Measurements from ENCODE around the gene HOXA4. TPM values are rescaled to one million over a fixed set of nuclear protein-coding genes. Genes with fewer than 3 reads are reported as not detected.

Gene HOXA4
- polyA plus RNA-seq, 4 donors: 20.4 to 24.3 (median 23.3) TPM

- no peak for DNase-seq (ENCODE audit: low read depth in 4 of 4, low spot score in 3 of 4)
Observed at GRCh38 chr7:27122077-27122910, 8.3 kb downstream of the HOXA4 start.

DNA sequence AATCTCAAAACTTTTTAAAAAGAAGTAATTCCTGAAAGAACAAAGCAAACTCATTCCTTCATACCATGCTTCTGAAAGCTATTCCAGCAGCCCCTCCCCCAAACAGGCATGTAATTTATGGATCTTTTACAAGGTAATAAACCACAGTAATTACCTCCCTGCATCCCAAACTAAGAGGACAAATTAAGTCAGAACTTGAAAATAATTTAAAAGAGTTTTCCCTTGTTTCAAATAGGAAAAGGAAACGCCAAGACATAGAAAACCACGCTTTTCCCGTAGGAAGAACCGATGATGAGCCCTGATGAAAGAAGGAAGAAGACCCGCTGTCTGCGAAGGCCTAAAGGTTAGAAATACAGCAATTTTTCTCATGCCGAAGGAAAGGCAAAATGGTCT, 8.9 kb downstream of the HOXA4 start:
- no peak for DNase-seq (ENCODE audit: low read depth in 4 of 4, low spot score in 3 of 4)

DNA sequence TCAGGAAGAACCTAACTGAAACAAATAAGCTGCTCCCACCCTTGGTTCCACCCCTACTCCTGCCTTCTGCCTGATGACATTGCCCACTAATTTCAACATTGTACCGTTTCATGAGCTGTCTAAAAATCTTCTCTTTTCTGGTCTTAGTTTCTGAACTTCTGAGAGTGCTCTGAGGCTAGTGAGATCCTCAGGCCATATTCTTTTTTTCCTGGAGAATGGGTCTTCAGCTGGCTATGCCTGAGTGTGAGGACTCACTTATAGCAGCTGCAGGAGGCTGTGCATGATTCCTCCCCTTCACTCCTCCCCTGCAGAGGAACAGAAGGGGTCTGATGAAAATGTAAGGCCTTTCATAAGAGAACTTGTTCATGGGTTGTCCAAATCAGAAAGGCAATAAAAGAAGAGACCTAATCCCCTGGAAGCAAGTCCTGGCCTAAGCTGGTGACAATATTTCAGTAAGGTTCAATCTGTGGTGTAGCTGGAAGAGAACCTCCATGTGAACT, 11.1 kb downstream of the HOXA4 start:
- DNase-seq (ENCODE audit: low read depth in 4 of 4, low spot score in 3 of 4): no peak

GRCh38 chr7:27118580-27118979, 12.0 kb downstream of the HOXA4 start:
- no peak for DNase-seq (ENCODE audit: low read depth in 4 of 4, low spot score in 3 of 4)

GRCh38 chr7:27117887-27118491, 12.6 kb downstream of the HOXA4 start:
- DNase-seq (ENCODE audit: low read depth in 4 of 4, low spot score in 3 of 4): no peak

DNA sequence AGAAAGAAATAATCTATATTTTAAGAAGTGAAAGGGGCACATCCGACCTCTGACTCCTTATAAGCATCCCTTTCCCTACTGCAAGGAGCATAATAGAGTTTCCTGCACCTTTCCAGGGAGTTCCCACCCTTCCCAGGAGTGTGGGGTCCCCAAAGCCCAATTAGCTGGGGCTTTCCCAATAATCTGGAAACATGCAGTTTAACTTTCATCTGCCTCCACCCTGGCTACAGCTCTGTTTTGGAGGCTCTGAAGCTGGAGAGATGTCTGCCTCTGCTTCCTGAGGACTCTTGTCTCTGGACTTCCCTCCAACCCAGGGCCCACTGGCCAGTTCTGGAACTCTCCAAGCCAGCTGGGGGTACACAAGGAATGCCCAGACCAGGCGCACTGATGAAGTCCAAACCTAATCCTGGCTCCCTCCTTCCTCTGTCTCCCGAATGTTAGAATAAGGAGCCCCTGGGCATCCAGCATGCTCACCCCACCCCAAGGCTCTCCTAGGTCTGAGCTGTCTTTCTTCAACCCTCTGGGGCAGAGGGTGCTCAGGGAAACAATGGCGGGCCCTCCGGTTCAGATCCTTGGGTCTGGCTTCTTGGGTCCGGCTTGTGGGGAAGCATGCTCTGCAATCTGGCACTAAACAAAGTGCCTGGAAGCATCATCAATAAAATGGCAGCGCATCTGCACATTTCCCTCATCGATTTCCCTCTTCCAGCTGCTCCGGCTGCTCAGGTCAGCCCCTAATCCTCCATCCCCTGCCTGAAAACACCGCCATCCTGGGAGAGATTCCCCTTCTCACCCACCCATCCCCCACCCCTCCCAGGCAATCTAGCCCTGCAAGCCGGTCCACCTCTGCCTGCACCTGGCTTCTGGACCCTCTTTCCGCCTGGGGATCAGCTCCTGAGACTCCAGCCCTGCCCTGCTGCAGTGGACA, 13.3 kb downstream of the HOXA4 start:
- no peak for DNase-seq (ENCODE audit: low read depth in 4 of 4, low spot score in 3 of 4)

- DNase-seq (ENCODE audit: low read depth in 4 of 4, low spot score in 3 of 4): no peak
Observed at GRCh38 chr7:27116031-27116961, 14.3 kb downstream of the HOXA4 start.

- DNase-seq (ENCODE audit: low read depth in 4 of 4, low spot score in 3 of 4): no peak
Observed at GRCh38 chr7:27115221-27116026, 15.1 kb downstream of the HOXA4 start.

DNA sequence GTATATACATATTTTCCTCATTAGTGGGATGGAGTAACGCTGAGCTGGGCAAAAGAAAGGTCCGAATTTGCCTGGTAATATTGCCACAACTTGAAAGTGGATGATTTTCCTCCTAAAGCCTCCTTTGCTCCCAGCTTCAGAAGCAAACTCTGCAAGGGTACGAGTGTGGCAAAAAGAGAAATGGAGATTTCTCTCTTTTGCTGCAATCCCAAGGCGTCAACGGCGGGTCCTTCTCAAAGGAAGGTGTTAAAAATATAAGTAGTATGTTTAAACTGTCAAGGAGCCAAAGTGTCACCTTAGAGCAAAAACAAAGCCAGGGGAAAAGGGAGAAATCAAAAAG, 15.7 kb downstream of the HOXA4 start:
- no peak for DNase-seq (ENCODE audit: low read depth in 4 of 4, low spot score in 3 of 4)

DNA sequence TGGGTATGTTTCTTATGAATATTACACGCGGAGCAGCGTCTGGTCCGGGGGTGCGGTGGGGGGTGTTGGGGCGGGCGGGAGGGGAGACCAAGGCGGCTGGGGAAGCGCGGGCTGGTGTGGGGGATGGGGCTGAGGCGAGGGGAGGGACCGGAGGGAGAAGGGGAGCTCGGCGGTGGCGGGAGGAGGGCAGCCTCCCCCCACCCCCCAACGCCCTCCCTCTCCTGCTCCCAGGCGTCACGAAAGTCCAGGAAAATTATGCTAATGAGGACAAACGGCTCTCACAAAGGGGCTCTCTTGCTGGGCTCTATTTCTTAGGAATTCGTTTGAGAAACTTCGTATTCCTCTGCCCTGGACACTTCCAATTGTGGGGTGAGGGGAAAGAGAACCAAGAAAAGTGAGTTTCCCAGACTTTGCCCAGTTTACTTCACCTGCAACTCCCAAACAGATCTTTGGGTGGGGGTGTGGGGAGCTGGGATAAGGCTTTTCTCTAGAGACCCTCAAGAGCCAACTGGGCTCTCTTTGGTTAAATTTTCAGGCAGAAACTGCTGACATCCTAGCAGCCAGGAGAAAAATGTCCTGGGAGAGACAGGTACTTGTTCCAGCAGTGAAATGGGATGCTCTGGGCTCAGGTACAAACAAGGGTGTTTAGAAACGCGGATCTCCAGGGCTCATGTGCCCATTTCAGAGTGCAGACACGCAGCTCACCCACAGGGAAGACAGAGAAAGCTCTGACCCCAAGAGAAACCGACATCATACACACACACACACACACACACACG, 16.4 kb downstream of the HOXA4 start:
- DNase-seq (ENCODE audit: low read depth in 4 of 4, low spot score in 3 of 4): no peak

DNA sequence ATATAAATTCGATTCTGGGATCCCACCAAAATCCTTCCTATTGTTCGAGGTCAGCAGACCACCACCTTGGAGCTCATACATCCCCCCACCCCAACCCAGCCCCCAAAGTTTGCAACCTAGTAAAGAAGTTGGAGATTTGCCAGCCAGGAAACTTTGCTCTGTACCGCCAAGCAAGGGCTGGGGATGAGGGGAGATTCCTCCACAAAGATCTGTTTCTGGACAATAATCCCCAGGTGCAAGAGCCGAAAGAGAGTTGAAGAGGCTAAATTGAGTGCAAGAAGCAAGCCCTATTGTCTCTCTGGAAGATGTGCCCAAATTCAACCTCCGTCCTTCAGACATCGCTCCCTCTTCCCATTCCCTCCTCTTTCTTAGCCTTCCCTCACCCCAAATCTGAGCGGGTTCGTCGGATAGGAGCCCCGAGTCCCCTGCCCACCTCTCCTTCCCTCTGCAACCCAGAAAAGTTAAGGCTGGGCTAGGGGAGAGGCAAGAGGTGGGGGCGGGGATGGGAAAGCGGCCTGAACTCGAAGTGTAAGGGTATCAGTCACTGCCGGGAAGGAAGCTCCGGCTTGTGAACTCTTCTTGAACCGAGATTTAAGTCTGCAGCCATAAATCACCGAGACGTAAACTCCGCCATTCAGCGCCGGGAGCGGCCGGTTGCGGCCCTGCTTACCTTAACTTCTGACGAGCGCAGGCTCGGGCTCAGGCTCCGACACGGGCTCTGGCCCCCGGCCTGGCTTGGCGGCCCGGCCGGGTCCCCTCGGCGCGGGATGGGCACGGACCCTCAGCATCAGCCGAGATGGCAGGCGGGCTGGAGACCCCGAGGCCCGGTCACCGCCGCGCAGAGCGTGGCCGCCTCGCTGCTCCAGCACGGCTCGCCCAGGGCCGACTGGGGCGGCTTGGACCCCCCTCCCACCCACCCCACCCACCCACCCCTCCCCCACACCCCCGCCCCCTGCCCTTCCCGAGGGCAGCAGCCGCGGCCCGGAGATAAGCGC, 17.3 kb downstream of the HOXA4 start:
- DNase-seq (ENCODE audit: low read depth in 4 of 4, low spot score in 3 of 4): peak in 3 of 4 donors; percentile 84 to 91 (median 90)

DNA sequence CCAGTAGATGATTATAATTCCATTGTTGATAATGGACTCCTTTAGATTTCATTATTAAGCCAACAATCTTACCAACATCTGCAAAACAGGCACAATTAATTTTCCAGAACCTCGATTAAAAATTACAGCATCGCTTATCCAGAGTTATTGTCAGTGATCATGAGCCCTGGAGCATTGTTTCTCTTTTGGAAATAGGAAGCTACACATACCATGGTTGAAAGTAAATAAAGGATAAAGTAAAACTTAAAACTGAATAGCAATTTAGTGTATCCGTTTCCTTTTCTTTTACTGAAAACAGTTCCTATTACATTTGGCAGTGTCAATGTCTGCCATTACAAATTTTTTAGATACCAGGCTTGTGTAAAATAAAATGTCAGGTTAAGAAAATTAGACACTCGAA, 18.2 kb downstream of the HOXA4 start:
- no peak for DNase-seq (ENCODE audit: low read depth in 4 of 4, low spot score in 3 of 4)

- DNase-seq (ENCODE audit: low read depth in 4 of 4, low spot score in 3 of 4): no peak
Observed at GRCh38 chr7:27111751-27112277, 18.7 kb downstream of the HOXA4 start.

GRCh38 chr7:27111042-27111750, 19.4 kb downstream of the HOXA4 start:
- no peak for DNase-seq (ENCODE audit: low read depth in 4 of 4, low spot score in 3 of 4)

GRCh38 chr7:27110186-27111031, 20.1 kb downstream of the HOXA4 start:
- DNase-seq (ENCODE audit: low read depth in 4 of 4, low spot score in 3 of 4): no peak
